Endothelial cell of umbilical vein (primary cell): ENCODE measurements around the gene FOXK1. TPM values are rescaled to one million over a fixed set of nuclear protein-coding genes. Genes with fewer than 3 reads are reported as not detected.

ENCODE experiments used
- BruUV-seq: library from RNA; stranded (reverse); fragments of 400-500 nt; replicated peaks from 2 replicates; lab custom pipeline; 2021; lab: Mats Ljungman, UMichigan
- CTCF ChIA-PET: fragments of 300-600, 350-600 bp; sonication (Branson Sonifier 250); formaldehyde crosslinking; loops from one replicate; lab custom pipeline; 2021; ENCODE audit warnings: antibody characterized with exemption, inconsistent platforms; lab: Charles Lee
- POLR2A ChIA-PET: fragments of 300-600, 350-600 bp; sonication (Branson Sonifier 250); formaldehyde crosslinking; loops from one replicate; lab custom pipeline; 2021; ENCODE audit warnings: antibody characterized with exemption, inconsistent platforms; lab: Charles Lee
- DNase-seq: peaks from one replicate; pipeline ENCODE4 v3.0.0-alpha.2; 2011; ENCODE audit warnings: low read depth, low spot score
- FAIRE-seq: peaks from 2 replicates; lab custom pipeline; 2011; peaks lifted over from hg19 to GRCh38; lab: Jason Lieb, UNC
- H2AFZ ChIP-seq: 2 replicates; pipeline ENCODE4 v1.6.0; 2012; ENCODE audit warnings: low read depth, low read length, control low read depth, inconsistent platforms
- H3K27ac ChIP-seq: 2 replicates; pipeline ENCODE4 v1.5.1; 2011; ENCODE audit warnings: low read depth, mild to moderate bottlenecking, control low read depth, low read length, moderate library complexity; ENCODE audit not compliant: insufficient read depth
- H3K27me3 ChIP-seq, 2 experiments: 2 replicates each; pipeline versions ENCODE4 v1.6.0 to v1.6.1; 2011; ENCODE audit warnings: low read length in 2 of 2, mixed read lengths in 1 of 2; ENCODE audit not compliant: control insufficient read depth in 2 of 2, insufficient read depth in 2 of 2
- H3K36me3 ChIP-seq, 2 experiments: 2 replicates in 1 of 2; 3 replicates in 1 of 2; pipeline ENCODE4 v1.5.1; 2011; ENCODE audit warnings: low read length in 2 of 2, mild to moderate bottlenecking in 1 of 2, moderate library complexity in 1 of 2; ENCODE audit not compliant: control insufficient read depth in 2 of 2, insufficient read depth in 2 of 2; ENCODE audit errors: extremely low read depth in 1 of 2
- H3K4me1 ChIP-seq: 3 replicates; pipeline ENCODE4 v1.5.1; 2011; ENCODE audit warnings: mild to moderate bottlenecking, low read length; ENCODE audit not compliant: control insufficient read depth, insufficient read depth; ENCODE audit errors: extremely low read depth
- H3K4me2 ChIP-seq: 2 replicates; pipeline ENCODE4 v1.6.1; 2011; ENCODE audit warnings: low read length, control low read depth, mixed read lengths; ENCODE audit not compliant: insufficient read depth
- H3K4me3 ChIP-seq, 3 experiments: fragments of 200-600 bp in 1 of 3; sonication (generic), shearing (Covaris generic) in 1 of 3; replicated peaks in 1 of 3; 2 replicates each; pipeline ENCODE4 v1.5.1; 2011 to 2016; ENCODE audit warnings: control low read depth in 3 of 3, low read length in 3 of 3, mild to moderate bottlenecking in 2 of 3, inconsistent platforms in 1 of 3, low read depth in 1 of 3, moderate library complexity in 1 of 3; ENCODE audit not compliant: insufficient read depth in 1 of 3
- H3K79me2 ChIP-seq: 2 replicates; pipeline ENCODE4 v1.6.0; 2012; ENCODE audit warnings: low read length, inconsistent platforms; ENCODE audit not compliant: control insufficient read depth, insufficient read depth
- H3K9ac ChIP-seq: replicated peaks from 2 replicates; pipeline ENCODE3; 2011; ENCODE audit warnings: low read length, control low read depth; ENCODE audit not compliant: insufficient read depth; ENCODE audit errors: extremely low read depth
- H3K9me1 ChIP-seq: replicated peaks from 3 replicates; pipeline ENCODE4 v1.6.0; 2011; ENCODE audit warnings: mild to moderate bottlenecking, low read length; ENCODE audit not compliant: control insufficient read depth, insufficient read depth; ENCODE audit errors: extremely low read depth
- H3K9me3 ChIP-seq: replicated peaks from 2 replicates; pipeline ENCODE4 v1.5.1; 2012; ENCODE audit warnings: low read length, inconsistent platforms; ENCODE audit not compliant: control insufficient read depth, insufficient read depth
- H4K20me1 ChIP-seq: replicated peaks from 2 replicates; pipeline ENCODE3; 2011; ENCODE audit warnings: mild to moderate bottlenecking, low read length; ENCODE audit not compliant: control insufficient read depth, insufficient read depth; ENCODE audit errors: extremely low read depth
- CTCF ChIP-seq, 2 donors: IDR thresholded peaks; 1 replicate in 1 of 2; 2 replicates in 1 of 2; pipeline ENCODE4 v1.5.1; 2011; ENCODE audit warnings: low read length in 2 of 2, mild to moderate bottlenecking in 2 of 2, moderate library complexity in 2 of 2, control low read depth in 1 of 2, inconsistent platforms in 1 of 2, low read depth in 1 of 2; ENCODE audit not compliant: insufficient read depth in 1 of 2; ENCODE audit errors: extremely low read depth in 1 of 2
- EZH2 ChIP-seq: IDR thresholded peaks from 2 replicates; pipeline ENCODE4 v1.6.1; 2012; ENCODE audit warnings: borderline replicate concordance, low read depth, mild to moderate bottlenecking, moderate library complexity, low read length, inconsistent platforms; ENCODE audit not compliant: severe bottlenecking
- FOS ChIP-seq: IDR thresholded peaks from 2 replicates; pipeline ENCODE4 v1.6.1; 2011; ENCODE audit warnings: mild to moderate bottlenecking, low read length, moderate library complexity, borderline replicate concordance; ENCODE audit not compliant: insufficient read depth
- GATA2 ChIP-seq: IDR thresholded peaks from 2 replicates; pipeline ENCODE4 v1.7.0; 2011; ENCODE audit warnings: low read depth, mild to moderate bottlenecking, moderate library complexity, mixed read lengths, low read length; ENCODE audit not compliant: insufficient read length, insufficient read depth
- JUN ChIP-seq: IDR thresholded peaks from 2 replicates; pipeline ENCODE4 v1.6.1; 2011; ENCODE audit warnings: borderline replicate concordance, low read depth; ENCODE audit not compliant: insufficient read length, insufficient read depth
- MAX ChIP-seq: IDR thresholded peaks from 2 replicates; pipeline ENCODE4 v1.6.1; 2011; ENCODE audit not compliant: insufficient read depth, insufficient read length
- MYC ChIP-seq: IDR thresholded peaks from one replicate; pipeline ENCODE4 v1.6.1; 2011; ENCODE audit warnings: mild to moderate bottlenecking, low read depth, low read length
- POLR2A ChIP-seq: IDR thresholded peaks from 2 replicates; pipeline ENCODE4 v1.6.1; 2012; ENCODE audit warnings: low read depth, mild to moderate bottlenecking, control low read depth, low read length
- POLR2AphosphoS5 ChIP-seq: IDR thresholded peaks from 2 replicates; pipeline ENCODE4 v1.6.1; 2012; ENCODE audit warnings: low read depth, mild to moderate bottlenecking, control low read depth, low read length, moderate library complexity; ENCODE audit not compliant: insufficient read depth
- dilution Hi-C: fragments of 300-500 bp; cut with MboI; formaldehyde crosslinking; loops from one replicate; pipeline ENCODE4 v1.15.0; 2019; ENCODE audit warnings: low sequenced_read_pairs; ENCODE audit not compliant: extremely low pct_ligation_motif_present
- intact Hi-C: fragments of 100-400 bp; cut with micrococcal nuclease; formaldehyde crosslinking; loops from one replicate; pipeline ENCODE4 v1.10.0; 2022
- polyA plus RNA-seq, 4 experiments: library from polyadenylated mRNA; depleted of rRNA in 3 of 4; stranded (reverse) in 3 of 4; unstranded in 1 of 4; fragments of >200 nt; gene quantifications; 2 replicates each; pipeline versions ENCODE4 v1.2.1 to v1.2.3, GENCODE V29; 2011 to 2012; ENCODE audit warnings: missing spikeins in 1 of 4
- total RNA-seq: library from RNA; stranded (reverse); gene quantifications from 2 replicates; pipeline ENCODE4 v1.2.3, GENCODE V29; 2021

The FOXK1 gene
- total and polyA plus RNA-seq, 2 donors (not counting 3 experiments of a cell fraction or from before 2014, with no cell fraction given), result 8.0 to 52.1 TPM

- TF ChIP-seq MAX (peak; percentile 100), MYC (no peak), EZH2 (no peak), GATA2 (no peak), JUN (no peak), POLR2A (peak; percentile 62), FOS (no peak), CTCF (IDR thresholded peaks at IDR 0.05; ENCODE audit: extremely low read depth in 1 of 2, insufficient read depth in 1 of 2, low read depth in 1 of 2, low read length in 2 of 2) (no peak), POLR2AphosphoS5 (peak; percentile 90)
- Histone ChIP-seq H3K4me3 (peak within 1 kb of the TSS; percentile 44 to 71 (median 64)), H3K4me1 (peaks cover 11% of the 10 kb centered on the region), H3K36me3 (peaks cover 0 to 2% of the 10 kb centered on the region in 2 experiments), H2AFZ (peak within 1 kb of the TSS; percentile 29), H3K4me2 (peak within 1 kb of the TSS; percentile 65), H3K9ac (peak within 1 kb of the TSS; percentile 77), H3K27me3 (no peaks in the 10 kb centered on the region), H3K9me3 (no peaks in the 10 kb centered on the region), H3K79me2 (peaks cover 28% of the 10 kb centered on the region), H4K20me1 (peaks cover 2% of the 10 kb centered on the region), H3K9me1 (no peaks in the 10 kb centered on the region), H3K27ac (peak within 1 kb of the TSS; percentile 67)
- peak; percentile 94 for DNase-seq
- BruUV-seq, result no TSS peak
- ChIA-PET CTCF (interaction anchor here (1.2 to 3.6 kb wide), 7 partner anchors 15 to 134 kb away, joined by 3 to 27 read pairs (median 5); no protein-coding TSS in a partner anchor), POLR2A (interaction anchor here (0.7 to 1.6 kb wide), 8 partner anchors 15 to 198 kb away, joined by 3 to 8 read pairs (median 4); partner anchors contain the start of gene FOXK1)
- dilution Hi-C loops (no loop called here), intact Hi-C loops (loop anchor here (1.0 to 2.0 kb wide), 2 partner anchors 29 to 134 kb away; no protein-coding TSS in a partner anchor)
- FAIRE-seq, result peak; percentile 87
These were observed 93.3 kb downstream of the FOXK1 start, which contains the start of gene AP5Z1 for GRCh38 chr7:4775250-4775847. Gene AP5Z1 (plus strand): TSS chr7:4775623. CDS start chr7:4775716, 93 bp downstream.
